Sigmoid colon (tissue), 4 donors: Measurements from ENCODE around the gene TESMIN.

ENCODE experiments used
- CTCF ChIP-seq, 4 experiments: fragments of 450-650 bp in 3 of 4; fragments of 200-600 bp in 1 of 4; IDR thresholded peaks; one replicate each; pipeline ENCODE4 v1.5.1; 2016 to 2019; ENCODE audit warnings: antibody characterized with exemption in 4 of 4, mild to moderate bottlenecking in 3 of 4, moderate library complexity in 2 of 4
- EP300 ChIP-seq, 4 donors: sonication (generic); formaldehyde crosslinking; IDR thresholded peaks; one replicate each; pipeline ENCODE4 v1.6.1; 2017; ENCODE audit warnings: antibody characterized with exemption in 4 of 4
- POLR2A ChIP-seq, 2 donors: fragments of 450-650 bp; IDR thresholded peaks; one replicate each; pipeline ENCODE4 v1.6.1; 2016; ENCODE audit warnings: antibody characterized with exemption in 2 of 2, mild to moderate bottlenecking in 2 of 2, moderate library complexity in 2 of 2
- POLR2AphosphoS5 ChIP-seq, 4 donors: sonication (generic); formaldehyde crosslinking; IDR thresholded peaks; one replicate each; pipeline ENCODE4 v1.6.1; 2017; ENCODE audit warnings: antibody characterized with exemption in 4 of 4

GRCh38 chr11:68772936-68773335 lies 21.6 kb upstream of the TESMIN start:
- TF ChIP-seq EP300 (IDR thresholded peaks at IDR 0.05) (no peak), CTCF (IDR thresholded peaks at IDR 0.05) (no peak), POLR2AphosphoS5 (IDR thresholded peaks at IDR 0.05) (no peak), POLR2A (IDR thresholded peaks at IDR 0.05) (no peak)
